ENCODE measurements around the gene TYSND1. TPM values are rescaled to one million over a fixed set of nuclear protein-coding genes. Genes with fewer than 3 reads are reported as not detected.
"Not testable (repeated sequence)": the region's sequence is repeated elsewhere in the genome, so short reads cannot be mapped to it uniquely, and the experiment has no call there.

Gene TYSND1
- total and polyA plus RNA-seq, 3 experiments from 2014 or later: 14.7 to 21.1 (median 16.3) TPM

DNA sequence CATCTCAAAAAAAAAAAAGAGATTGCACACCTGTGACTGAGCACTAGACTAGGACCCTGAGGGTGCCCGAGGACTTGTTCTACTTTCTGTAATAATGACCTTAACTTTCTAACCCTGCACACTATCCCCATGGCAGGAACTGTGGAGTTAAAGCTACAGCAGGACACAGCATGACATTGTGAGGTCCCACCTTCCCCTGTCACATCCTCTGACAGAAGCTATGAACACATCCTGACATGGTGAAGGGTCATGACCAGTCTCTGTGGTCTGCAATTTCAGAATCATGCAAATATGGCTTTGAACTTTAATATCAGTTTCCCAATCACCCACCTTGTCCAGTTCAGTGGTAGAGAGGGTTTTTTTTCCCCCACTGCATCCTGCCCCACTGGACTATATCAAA is 42.3 kb upstream of the TYSND1 start:
- Mint-ChIP-seq H3K27me3 (no peaks in the 10 kb centered on the region), H3K4me3 (no peak overlapping the region), H3K36me3 (no peaks in the 10 kb centered on the region), H3K4me1 (no peaks in the 10 kb centered on the region), H3K27ac (no peak overlapping the region), H3K9me3 (no peaks in the 10 kb centered on the region)
- no peaks in the 10 kb centered on the region for H3K4me1 ChIP-seq (ENCODE audit: insufficient read depth, low read length)
- ChIA-PET CTCF (no interaction called here), POLR2A (interaction anchor here (0.6 kb wide), 1 partner anchor 201 kb away, joined by 6 read pairs; no protein-coding TSS in a partner anchor)
- H3K4me3 ChIP-seq (ENCODE audit: low read length): no peak overlapping the region
- no peaks in the 10 kb centered on the region for H3K27me3 ChIP-seq (ENCODE audit: insufficient read depth, low read length, poor library complexity, severe bottlenecking)
- no peaks in the 10 kb centered on the region for H3K9me3 ChIP-seq (ENCODE audit: low read length)
- H3K36me3 ChIP-seq (ENCODE audit: insufficient read depth, low read length): no peaks in the 10 kb centered on the region
- no peak overlapping the region for H3K27ac ChIP-seq (ENCODE audit: low read depth, low read length)
- no peak for DNase-seq

DNA sequence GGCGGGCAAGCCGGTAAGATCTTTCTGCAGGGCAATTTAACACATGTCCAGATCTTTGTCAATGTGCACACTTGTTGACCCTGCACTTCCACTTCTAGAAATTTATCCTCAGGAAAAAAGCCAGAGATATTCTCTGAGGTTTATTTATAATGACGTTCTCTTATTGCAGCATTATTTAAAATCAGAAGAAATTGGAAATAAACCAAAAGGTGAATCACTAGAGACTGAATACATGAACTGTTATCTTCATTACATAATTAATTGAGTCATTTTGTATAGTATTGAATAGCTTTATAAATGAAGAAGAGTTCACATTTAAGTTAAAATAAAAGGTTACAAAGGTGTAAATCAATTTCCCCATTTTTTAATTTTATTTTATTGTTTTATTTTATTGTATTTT is 40.1 kb upstream of the TYSND1 start:
- no peak overlapping the region for H3K27ac ChIP-seq (ENCODE audit: low read depth, low read length)
- Mint-ChIP-seq H3K4me1 (no peaks in the 10 kb centered on the region), H3K27ac (no peak overlapping the region), H3K36me3 (no peaks in the 10 kb centered on the region), H3K4me3 (no peak overlapping the region), H3K27me3 (peaks cover 0 to 6% of the 10 kb centered on the region in 2 donors), H3K9me3 (no peaks in the 10 kb centered on the region)
- H3K4me1 ChIP-seq (ENCODE audit: insufficient read depth, low read length): no peaks in the 10 kb centered on the region
- H3K4me3 ChIP-seq (ENCODE audit: low read length): no peak overlapping the region
- no peak for DNase-seq
- H3K27me3 ChIP-seq (ENCODE audit: insufficient read depth, low read length, poor library complexity, severe bottlenecking): no peaks in the 10 kb centered on the region
- no peaks in the 10 kb centered on the region for H3K36me3 ChIP-seq (ENCODE audit: insufficient read depth, low read length)
- H3K9me3 ChIP-seq (ENCODE audit: low read length): no peaks in the 10 kb centered on the region
- ChIA-PET CTCF (no interaction called here), POLR2A (no interaction called here)

- DNase-seq: no peak
- Mint-ChIP-seq H3K4me3 (no peak overlapping the region), H3K4me1 (no peaks in the 10 kb centered on the region), H3K27ac (no peak overlapping the region), H3K9me3 (no peaks in the 10 kb centered on the region), H3K36me3 (no peaks in the 10 kb centered on the region), H3K27me3 (peaks cover 0 to 7% of the 10 kb centered on the region in 2 donors)
- CTCF ChIA-PET: no interaction called here
- POLR2A ChIA-PET: no interaction called here
- H3K4me1 ChIP-seq (ENCODE audit: insufficient read depth, low read length): no peaks in the 10 kb centered on the region
- H3K4me3 ChIP-seq (ENCODE audit: low read length): no peak overlapping the region
- no peaks in the 10 kb centered on the region for H3K36me3 ChIP-seq (ENCODE audit: insufficient read depth, low read length)
- H3K27me3 ChIP-seq (ENCODE audit: insufficient read depth, low read length, poor library complexity, severe bottlenecking): no peaks in the 10 kb centered on the region
- no peaks in the 10 kb centered on the region for H3K9me3 ChIP-seq (ENCODE audit: low read length)
- H3K27ac ChIP-seq (ENCODE audit: low read depth, low read length): no peak overlapping the region
Observed at GRCh38 chr10:70186090-70186489, 39.6 kb upstream of the TYSND1 start.

DNA sequence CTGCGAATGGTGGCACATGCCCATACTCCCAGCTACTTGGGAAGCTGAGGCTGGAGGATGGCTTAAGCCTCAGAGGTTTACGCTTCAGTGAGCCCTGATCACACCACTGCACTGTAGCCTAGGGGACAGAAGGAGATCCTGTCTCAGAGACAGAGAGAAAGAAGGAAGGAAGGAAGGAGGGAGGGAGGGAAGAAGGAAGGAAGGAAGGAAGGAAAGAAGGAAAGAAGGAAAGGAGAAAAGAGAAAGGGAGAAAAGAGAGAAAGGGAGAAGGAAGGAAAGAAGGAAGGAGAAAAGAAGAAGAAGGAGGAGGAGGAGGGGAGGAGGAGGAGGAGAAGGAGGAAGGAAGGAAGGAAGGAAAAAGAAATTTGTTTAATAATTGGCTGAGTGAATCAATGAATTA is 36.8 kb upstream of the TYSND1 start:
- H3K4me3 Mint-ChIP-seq: no peak overlapping the region
- Histone ChIP-seq H3K27ac (ENCODE audit: low read depth, low read length) (no peak overlapping the region), H3K9me3 (ENCODE audit: low read length) (no peaks in the 10 kb centered on the region), H3K4me1 (ENCODE audit: insufficient read depth, low read length) (no peaks in the 10 kb centered on the region), H3K27me3 (ENCODE audit: insufficient read depth, low read length, poor library complexity, severe bottlenecking) (no peaks in the 10 kb centered on the region), H3K4me3 (ENCODE audit: low read length) (no peak overlapping the region), H3K36me3 (ENCODE audit: insufficient read depth, low read length) (no peaks in the 10 kb centered on the region)
- CTCF ChIA-PET: interaction anchor here (0.6 kb wide), 1 partner anchor 260 kb away, joined by 4 read pairs; no protein-coding TSS in a partner anchor
- H3K9me3 Mint-ChIP-seq: no peaks in the 10 kb centered on the region
- no peaks in the 10 kb centered on the region for H3K36me3 Mint-ChIP-seq
- no peak overlapping the region for H3K27ac Mint-ChIP-seq
- POLR2A ChIA-PET: no interaction called here
- no peak for DNase-seq
- peaks cover 4 to 12% of the 10 kb centered on the region in 2 donors for H3K27me3 Mint-ChIP-seq
- H3K4me1 Mint-ChIP-seq: no peaks in the 10 kb centered on the region

- not testable (repeated sequence) for H3K4me3 Mint-ChIP-seq
Observed at GRCh38 chr10:70179209-70179608, 32.7 kb upstream of the TYSND1 start.

DNA sequence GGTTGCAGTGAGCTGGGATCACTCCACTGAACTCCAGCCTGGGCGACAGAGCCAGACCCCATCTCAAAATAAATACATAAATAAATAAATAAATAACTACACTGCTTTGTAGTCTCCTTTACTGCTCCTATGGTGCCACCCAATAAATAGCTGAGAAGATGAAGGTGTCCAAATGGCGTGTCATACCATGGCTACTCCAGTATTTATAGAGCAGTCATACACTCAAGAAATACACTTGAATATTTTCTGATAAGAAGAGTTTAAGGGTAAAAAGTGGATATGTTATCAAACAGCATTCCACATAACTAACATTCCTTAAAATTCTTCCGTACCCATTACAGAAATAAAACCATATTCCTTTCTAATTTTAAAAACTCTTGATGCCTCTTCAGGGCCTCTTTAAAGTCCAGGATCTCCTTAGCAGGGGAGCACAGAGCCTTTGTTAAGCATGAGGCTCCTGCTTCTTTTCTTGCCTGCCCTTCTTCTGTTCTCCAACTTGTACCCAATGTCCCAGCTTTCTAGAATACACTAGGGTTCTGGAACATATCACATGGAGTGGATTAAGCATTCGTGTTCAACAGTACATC is 31.7 kb upstream of the TYSND1 start:
- POLR2A ChIA-PET: no interaction called here
- no peaks in the 10 kb centered on the region for H3K36me3 Mint-ChIP-seq
- H3K4me3 Mint-ChIP-seq: no peak overlapping the region
- Histone ChIP-seq H3K27me3 (ENCODE audit: insufficient read depth, low read length, poor library complexity, severe bottlenecking) (no peaks in the 10 kb centered on the region), H3K36me3 (ENCODE audit: insufficient read depth, low read length) (no peaks in the 10 kb centered on the region), H3K27ac (ENCODE audit: low read depth, low read length) (no peak overlapping the region), H3K4me3 (ENCODE audit: low read length) (no peak overlapping the region), H3K4me1 (ENCODE audit: insufficient read depth, low read length) (peaks cover 16% of the 10 kb centered on the region), H3K9me3 (ENCODE audit: low read length) (no peaks in the 10 kb centered on the region)
- no peak overlapping the region for H3K27ac Mint-ChIP-seq
- no peaks in the 10 kb centered on the region for H3K9me3 Mint-ChIP-seq
- no peak for DNase-seq
- H3K27me3 Mint-ChIP-seq: peaks cover 6 to 12% of the 10 kb centered on the region in 2 donors
- CTCF ChIA-PET: interaction anchor here (1.1 to 1.8 kb wide), 3 partner anchors 21 to 44 kb away, joined by 3 to 8 read pairs (median 5); partner anchors contain the start of gene TYSND1
- H3K4me1 Mint-ChIP-seq: peaks cover 16 to 18% (median 18%) of the 10 kb centered on the region in 3 donors

More at GRCh38 chr10:70179209-70179608, 32.7 kb upstream of the TYSND1 start:
- CTCF ChIA-PET; H3K9me3 Mint-ChIP-seq; H3K27me3 ChIP-seq (ENCODE audit: insufficient read depth, low read length, poor library complexity, severe bottlenecking); H3K27ac Mint-ChIP-seq; H3K36me3 Mint-ChIP-seq; POLR2A ChIA-PET; H3K27ac ChIP-seq (ENCODE audit: low read depth, low read length); DNase-seq; H3K4me1 ChIP-seq (ENCODE audit: insufficient read depth, low read length); H3K9me3 ChIP-seq (ENCODE audit: low read length); H3K4me3 ChIP-seq (ENCODE audit: low read length); H3K36me3 ChIP-seq (ENCODE audit: insufficient read depth, low read length): not testable (repeated sequence)
- Mint-ChIP-seq H3K27me3 (peaks cover 6 to 12% of the 10 kb centered on the region in 2 donors), H3K4me1 (peaks cover 9 to 12% (median 11%) of the 10 kb centered on the region in 3 donors)

GRCh38 chr10:70176441-70176840 is 29.9 kb upstream of the TYSND1 start:
- peaks cover 22 to 26% (median 23%) of the 10 kb centered on the region in 3 donors for H3K4me1 Mint-ChIP-seq
- no peak for DNase-seq
- H3K9me3 Mint-ChIP-seq: no peaks in the 10 kb centered on the region
- no peaks in the 10 kb centered on the region for H3K36me3 Mint-ChIP-seq
- H3K27ac Mint-ChIP-seq: no peak overlapping the region
- H3K4me3 Mint-ChIP-seq: no peak overlapping the region
- Histone ChIP-seq H3K4me3 (ENCODE audit: low read length) (no peak overlapping the region), H3K36me3 (ENCODE audit: insufficient read depth, low read length) (no peaks in the 10 kb centered on the region), H3K27ac (ENCODE audit: low read depth, low read length) (no peak overlapping the region), H3K4me1 (ENCODE audit: insufficient read depth, low read length) (peaks cover 17% of the 10 kb centered on the region), H3K9me3 (ENCODE audit: low read length) (no peaks in the 10 kb centered on the region), H3K27me3 (ENCODE audit: insufficient read depth, low read length, poor library complexity, severe bottlenecking) (no peaks in the 10 kb centered on the region)
- CTCF ChIA-PET: interaction anchor here (1.8 to 2.7 kb wide), 2 partner anchors 30 to 45 kb away, joined by 5 to 20 read pairs; partner anchors contain the start of gene TYSND1
- POLR2A ChIA-PET: no interaction called here
- peaks cover 5 to 6% of the 10 kb centered on the region in 2 donors for H3K27me3 Mint-ChIP-seq

DNA sequence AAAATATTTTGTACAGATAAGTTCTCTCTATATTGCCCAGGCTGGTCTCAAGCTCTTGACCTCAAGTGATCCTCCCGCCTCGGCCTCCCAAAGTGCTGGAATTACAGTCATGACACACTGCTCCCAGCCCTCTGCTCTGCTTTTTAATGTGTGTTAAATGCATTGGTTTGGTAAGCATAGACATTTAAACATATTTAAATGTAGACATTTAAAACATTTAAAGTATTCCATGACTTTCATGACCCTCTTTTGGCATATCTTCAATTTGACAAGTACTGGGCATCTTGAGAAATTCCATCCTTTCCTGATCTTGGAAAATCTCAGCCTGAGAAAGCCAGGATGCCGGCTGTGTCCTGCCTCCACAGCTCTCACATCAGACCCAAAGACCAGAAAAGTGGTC is 29.0 kb upstream of the TYSND1 start:
- Mint-ChIP-seq H3K27ac (peak overlapping the region in 3 of 8 donors; percentile 26 to 87 (median 51)), H3K4me1 (peaks cover 26 to 32% (median 29%) of the 10 kb centered on the region in 3 donors), H3K36me3 (peaks cover 0 to 1% (median 0%) of the 10 kb centered on the region in 3 donors), H3K4me3 (peak overlapping the region in 1 of 7 donors; percentile 38), H3K27me3 (peaks cover 3% of the 10 kb centered on the region in 2 donors), H3K9me3 (no peaks in the 10 kb centered on the region)
- H3K27me3 ChIP-seq (ENCODE audit: insufficient read depth, low read length, poor library complexity, severe bottlenecking): no peaks in the 10 kb centered on the region
- ChIA-PET POLR2A (interaction anchor here (1.3 kb wide), 1 partner anchor 12 kb away, joined by 4 read pairs; no protein-coding TSS in a partner anchor), CTCF (interaction anchor here (1.0 to 2.7 kb wide), 5 partner anchors 22 to 189 kb away, joined by 5 to 20 read pairs (median 6); partner anchors contain the start of gene TYSND1)
- H3K36me3 ChIP-seq (ENCODE audit: insufficient read depth, low read length): no peaks in the 10 kb centered on the region
- H3K27ac ChIP-seq (ENCODE audit: low read depth, low read length): no peak overlapping the region
- no peak for DNase-seq
- H3K4me3 ChIP-seq (ENCODE audit: low read length): no peak overlapping the region
- H3K4me1 ChIP-seq (ENCODE audit: insufficient read depth, low read length): peaks cover 25% of the 10 kb centered on the region
- no peaks in the 10 kb centered on the region for H3K9me3 ChIP-seq (ENCODE audit: low read length)
